DMS 273 (cell line): ENCODE measurements around the gene POLR2E.
"Not testable (repeated sequence)": the region's sequence is repeated elsewhere in the genome, so short reads cannot be mapped to it uniquely, and the experiment has no call there.

ENCODE experiments used
- DNase-seq: peaks from one replicate; lab custom pipeline; 2025; ENCODE audit not compliant: unreplicated experiment; lab: John Stamatoyannopoulos, UW

The POLR2E gene

GRCh38 chr19:1126984-1127760 is 32.0 kb upstream of the POLR2E start:
- no peak for DNase-seq

DNA sequence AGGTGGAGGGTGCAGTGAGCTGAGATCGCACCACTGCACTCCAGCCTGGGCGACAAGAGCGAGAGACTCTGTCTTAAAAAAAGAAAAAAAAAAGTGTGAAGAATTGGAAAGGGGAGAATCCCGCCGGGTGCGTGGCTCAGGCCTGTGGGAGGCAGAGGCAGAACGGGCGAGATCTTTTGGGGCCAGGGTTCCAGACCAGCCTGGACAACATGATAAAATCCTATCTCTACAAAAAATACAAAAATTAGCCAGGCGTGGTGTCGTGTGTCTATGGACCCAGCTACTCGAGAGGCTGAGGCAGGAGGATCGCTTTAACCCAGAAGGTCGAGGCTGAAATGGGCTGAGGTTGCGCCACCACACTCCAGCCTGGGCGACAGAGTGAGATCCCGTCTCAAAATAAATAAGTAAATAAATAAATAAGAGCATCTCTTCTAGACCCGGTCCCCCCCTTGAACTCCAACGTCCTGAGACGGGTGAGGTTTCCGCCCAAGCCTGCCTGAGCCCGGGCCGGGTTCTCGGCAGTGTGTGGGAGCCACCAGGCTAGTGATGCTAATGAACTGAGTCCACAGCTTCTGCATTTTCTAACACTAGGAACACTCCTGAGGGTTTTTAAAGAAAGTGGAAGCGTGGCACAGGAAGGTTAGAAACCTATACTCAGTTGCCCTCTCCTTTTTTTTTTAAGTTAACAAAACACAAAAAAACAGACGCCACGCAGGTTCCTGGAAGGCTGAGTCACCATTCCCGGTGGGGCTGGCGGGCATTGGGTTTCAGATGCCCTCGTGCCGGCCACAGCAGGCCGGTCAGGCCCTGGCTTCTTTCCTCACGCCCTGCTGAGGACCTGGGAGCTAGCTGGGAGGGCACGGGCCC is 30.7 kb upstream of the POLR2E start:
- no peak for DNase-seq

DNA sequence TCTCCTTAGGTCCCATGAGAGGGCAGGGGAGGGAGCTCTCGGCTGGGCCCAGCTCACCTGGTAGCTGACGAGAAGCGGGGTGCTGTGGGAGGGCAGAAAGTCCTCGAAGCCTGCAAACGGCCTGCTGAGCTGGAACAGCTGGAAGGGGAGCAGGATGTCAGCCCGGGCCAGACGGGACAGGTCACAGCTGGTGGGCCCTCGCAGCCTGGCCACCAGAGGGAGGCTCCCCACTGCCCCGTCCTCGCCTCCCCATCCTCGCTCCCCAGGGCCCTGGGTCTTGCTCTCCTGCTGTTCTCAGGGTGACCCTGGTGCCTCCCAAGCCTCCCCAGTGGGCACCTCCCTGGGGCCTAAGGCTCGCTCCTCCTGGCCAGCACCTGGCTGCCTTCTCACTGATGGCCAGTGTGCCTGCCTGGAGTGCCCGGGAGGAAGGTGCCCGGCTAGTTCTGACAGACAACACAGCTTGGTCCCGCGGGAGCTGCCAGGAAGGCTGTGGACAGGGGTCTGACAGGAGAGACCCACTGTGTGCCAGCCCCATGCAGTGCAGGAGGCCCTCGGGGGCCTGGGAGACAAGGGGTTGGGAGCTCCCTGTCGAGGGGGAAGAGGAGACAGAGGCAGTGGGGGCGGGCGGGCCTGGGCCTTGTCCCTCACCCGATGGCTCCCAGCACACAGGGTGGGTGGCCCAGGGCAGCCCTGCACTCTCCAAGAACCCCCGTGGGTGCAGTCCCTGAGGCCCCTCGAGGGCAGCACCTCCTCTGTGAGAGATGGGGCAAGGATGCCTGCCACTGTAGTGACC is 28.9 kb upstream of the POLR2E start:
- no peak for DNase-seq

DNA sequence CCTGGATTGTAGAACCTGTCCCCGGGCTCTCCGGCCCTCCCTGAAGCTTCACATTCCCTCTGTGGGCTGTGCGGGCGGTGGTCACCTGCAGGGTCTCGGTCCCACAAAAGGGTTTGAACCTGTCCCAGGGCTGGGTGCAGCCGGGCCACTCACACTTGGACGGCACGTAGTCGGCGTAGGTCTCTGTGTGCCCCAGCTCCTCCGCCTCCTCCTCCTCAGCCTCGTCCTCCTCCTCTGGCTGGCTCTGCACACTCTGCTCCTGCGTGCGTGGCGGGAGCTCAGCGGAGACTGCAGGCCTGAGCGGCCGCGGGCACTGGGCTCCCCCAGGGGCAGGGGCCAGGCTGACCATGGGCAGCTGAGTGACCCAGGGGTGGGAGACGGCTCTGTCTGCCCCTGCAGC is 28.2 kb upstream of the POLR2E start:
- DNase-seq = no peak

DNA sequence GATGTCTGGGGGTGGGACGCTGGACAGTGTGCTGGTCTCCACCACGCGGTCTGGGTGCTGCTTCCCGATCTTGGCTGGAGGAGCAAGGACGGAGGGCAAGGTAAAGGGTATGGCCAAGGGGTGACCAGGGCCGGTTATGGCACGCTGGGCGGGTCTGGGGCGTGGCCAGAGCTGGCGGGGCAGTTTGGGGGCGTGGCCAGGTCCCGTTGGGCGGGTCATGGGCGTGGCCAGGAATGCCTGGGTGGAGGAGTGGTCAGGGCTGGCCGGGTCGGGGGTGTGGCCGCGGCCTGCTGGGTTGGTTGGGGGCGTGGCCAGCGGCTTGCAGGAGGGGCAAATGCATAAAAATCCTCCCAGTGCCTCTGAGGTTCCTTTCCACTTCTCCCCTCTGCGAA is 27.8 kb upstream of the POLR2E start:
- peak; percentile 55 for DNase-seq

GRCh38 chr19:1122021-1122971 is 27.1 kb upstream of the POLR2E start:
- no peak for DNase-seq

DNA sequence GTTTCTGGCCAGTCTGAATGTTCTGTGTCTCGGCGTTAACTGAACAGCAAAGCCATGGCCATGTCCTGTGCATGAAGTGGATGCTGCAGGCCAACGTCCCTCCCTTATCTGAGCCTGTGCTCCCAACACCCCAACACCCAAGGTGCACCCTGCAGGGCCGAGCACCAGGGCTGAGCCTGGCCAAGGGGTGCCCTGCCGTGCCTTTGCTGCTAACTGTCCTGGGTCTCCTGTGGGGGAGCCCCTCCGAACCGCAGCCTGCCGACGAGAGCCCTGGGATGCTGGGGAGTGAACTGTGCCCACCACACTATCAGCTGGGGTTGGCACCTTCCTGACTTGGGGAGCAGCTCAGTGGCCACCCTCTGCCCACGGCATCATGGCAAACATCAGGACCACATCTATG is 26.2 kb upstream of the POLR2E start:
- no peak for DNase-seq

GRCh38 chr19:1119475-1120217 is 24.5 kb upstream of the POLR2E start:
- DNase-seq = no peak

GRCh38 chr19:1118999-1119398 is 23.8 kb upstream of the POLR2E start:
- no peak for DNase-seq

DNA sequence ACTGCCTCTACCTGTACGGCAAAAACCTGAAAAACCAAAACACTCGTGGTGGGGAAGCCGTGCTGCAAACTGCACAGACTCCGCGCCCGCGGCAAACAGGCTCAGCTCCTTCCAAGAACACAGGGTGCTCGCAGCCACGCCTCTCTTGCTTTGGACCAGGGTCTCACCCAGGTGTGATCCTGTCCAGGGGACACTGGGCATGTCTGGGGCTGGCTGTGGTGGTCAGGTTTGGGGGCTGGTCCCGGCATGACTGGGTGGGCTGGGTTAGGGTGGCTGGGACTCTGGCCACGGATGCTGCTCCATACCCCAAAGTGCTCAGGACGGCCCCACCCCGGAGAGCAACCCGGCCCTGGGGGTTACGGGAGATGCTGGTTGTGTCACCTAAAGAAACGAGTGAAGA is 22.5 kb upstream of the POLR2E start:
- no peak for DNase-seq

- DNase-seq = no peak
Observed at GRCh38 chr19:1116726-1117581, 21.8 kb upstream of the POLR2E start.

DNA sequence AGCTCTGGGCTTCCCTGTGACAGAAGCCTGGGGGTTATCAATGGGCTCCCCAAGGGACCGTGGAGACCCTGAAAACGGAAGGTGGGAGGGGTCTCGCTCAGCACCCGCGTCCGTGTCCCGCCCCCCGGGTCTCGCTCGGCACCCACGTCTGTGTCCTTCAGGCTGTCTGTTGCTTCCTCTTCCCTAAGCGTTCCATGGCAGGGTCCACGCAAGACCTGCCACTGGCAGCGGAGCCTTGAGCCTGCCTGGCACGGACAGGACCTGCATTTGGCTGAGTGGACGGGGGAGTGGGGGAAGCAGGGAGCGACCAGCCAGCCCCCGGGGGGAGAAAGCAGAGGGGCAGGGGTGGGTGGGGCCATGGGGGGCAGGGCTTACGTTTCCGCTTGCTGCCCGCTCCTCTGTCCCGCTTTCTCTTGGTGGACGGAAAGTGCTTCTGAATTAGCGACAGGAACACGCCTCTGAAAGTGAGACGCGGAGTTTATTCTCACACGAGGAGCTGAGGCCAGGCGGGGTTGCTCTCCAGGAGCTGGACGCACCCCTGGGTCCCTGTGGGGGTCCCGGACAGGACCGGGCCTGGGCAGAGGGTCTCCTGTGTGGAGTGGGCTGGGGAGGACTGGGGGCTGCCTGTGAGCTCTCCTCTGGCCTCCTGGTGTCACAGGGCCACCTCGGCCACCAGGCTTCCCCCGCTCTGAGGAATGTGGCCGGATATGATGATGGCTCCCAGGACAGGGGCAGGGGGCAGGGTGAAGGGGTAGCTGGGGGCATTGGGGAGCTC is 20.7 kb upstream of the POLR2E start:
- no peak for DNase-seq

DNA sequence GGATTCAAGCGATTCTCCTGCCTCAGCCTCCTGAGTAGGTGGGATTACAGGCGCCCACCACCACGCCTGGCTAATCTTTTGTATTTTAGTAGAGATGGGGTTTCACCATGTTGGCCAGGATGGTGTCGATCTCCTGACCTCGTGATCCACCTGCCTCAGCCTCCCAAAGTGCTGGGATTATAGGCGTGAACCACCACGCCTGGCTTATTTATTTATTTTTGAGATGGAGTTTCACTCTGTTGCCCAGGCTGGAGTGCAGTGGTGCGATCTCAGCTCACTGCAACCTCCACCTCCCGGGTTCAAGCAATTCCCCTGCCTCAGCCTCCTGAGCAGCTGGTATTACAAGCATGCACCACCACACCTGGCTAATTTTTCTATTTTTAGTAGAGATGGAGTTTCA is 19.6 kb upstream of the POLR2E start:
- not testable (repeated sequence) for DNase-seq

GRCh38 chr19:1113986-1114483 is 18.9 kb upstream of the POLR2E start:
- no peak for DNase-seq

DNA sequence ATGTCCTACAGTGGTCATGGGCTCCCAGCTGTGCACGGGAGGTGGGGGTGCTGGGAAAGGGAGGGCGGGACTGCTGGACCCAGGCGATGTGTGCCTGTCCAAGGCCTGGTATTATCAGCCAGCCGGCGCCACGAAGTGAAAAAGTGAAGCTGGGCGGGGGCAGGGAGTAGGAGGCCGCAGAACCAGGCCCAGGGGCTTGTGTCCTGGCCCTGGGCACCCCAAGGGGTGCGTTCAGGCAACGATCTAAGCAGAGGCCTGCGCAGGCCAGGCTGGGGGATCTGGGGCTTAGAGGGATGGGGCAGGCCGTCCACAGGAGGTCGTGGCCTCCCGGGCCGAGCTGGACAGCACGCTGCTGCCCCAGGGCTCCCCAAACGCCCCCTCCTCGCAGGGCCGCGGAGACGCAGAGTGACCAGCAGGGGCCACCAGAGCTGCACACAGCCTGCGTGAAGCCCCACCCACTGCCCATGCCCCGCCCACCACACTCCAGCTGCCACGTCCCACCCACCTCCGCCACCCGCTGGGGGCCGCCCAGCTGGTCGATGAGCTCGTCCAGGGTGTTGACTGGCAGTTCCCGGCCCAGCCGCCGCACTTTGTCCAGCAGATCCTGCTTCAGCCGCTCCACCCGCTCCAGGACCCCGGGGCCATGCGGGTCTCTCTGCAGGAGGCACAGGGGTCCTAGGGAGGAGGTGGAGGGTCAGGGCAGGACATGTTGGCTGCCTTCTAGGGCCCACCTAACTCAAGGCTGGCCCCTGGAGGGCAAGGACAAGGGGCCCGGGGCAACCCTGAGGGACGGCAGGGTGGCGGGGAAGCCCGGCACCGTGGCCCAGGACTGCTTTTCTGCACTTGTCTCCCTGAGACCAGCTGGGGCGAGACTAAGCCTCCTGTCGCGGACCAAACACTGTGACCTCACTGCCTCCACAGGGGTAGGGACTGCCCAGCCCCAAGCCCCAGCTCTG is 18.1 kb upstream of the POLR2E start:
- DNase-seq = peak; percentile 96

DNA sequence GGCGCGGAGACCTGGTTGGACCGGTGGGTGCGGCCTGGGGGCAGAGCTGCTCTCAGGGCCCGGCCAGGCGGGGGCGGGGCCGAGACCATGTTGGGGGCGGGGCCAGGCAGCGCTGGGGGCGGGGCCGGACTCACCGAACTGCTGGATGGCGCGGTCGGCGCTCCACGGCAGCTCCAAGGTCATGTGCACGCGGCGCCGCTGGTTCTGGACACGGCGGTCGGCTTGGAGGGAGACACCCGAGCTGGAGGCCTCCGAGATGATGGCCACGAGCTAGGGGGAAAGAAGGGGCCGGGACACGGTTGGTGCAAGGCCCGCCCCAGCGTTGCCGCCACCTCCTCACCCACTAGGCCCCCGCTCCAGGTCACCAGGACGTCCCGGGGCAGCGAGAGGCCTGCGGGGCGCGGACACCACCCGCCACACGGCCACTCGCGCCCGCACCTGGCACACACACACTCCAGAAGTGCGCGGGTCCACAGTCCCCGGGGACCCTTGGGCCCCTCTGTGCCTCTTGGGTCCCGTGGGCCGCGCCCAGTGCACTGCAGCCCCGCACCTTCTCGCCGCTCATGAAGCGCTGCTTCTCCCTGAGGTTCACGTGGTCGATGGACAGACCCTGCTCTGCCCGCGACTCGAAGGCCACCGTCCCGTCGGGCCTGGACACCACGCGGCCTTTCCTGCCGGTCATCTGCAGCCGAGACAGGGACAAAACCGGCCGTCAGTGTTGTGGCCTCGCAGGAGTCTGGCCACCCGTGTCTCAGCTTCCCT is 17.3 kb upstream of the POLR2E start:
- DNase-seq = no peak
